Amniotic epithelial cell (primary cell): ENCODE measurements around the gene TMEM255B.

Experiments used
- DNase-seq: peaks from one replicate; pipeline ENCODE4 v3.0.0-alpha.2; 2010; ENCODE audit warnings: low read depth

Gene TMEM255B

GRCh38 chr13:113768018-113768905 lies 9.2 kb downstream of the TMEM255B start:
- DNase-seq, result no peak

GRCh38 chr13:113769106-113769505 lies 10.1 kb downstream of the TMEM255B start:
- DNase-seq, result no peak

DNA sequence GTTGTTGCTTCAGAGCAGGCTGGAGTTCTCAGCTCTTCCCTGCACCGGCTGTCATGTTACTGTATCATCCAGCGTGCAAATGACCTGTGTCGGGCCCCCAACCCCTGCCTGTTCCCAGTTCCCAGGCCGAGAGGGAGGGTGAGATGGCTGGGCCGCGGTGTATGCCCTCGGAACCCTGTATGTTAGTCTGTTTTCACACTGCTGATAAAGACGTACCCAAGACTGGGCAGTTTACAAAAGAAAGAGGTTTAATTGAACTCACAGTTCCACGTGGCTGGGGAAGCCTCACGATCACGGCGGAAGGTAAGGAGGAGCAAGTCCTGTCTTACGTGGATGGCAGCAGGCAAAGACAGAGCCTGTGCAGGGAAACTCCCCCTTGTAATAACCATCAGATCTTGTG lies 10.9 kb downstream of the TMEM255B start:
- DNase-seq, result no peak

DNA sequence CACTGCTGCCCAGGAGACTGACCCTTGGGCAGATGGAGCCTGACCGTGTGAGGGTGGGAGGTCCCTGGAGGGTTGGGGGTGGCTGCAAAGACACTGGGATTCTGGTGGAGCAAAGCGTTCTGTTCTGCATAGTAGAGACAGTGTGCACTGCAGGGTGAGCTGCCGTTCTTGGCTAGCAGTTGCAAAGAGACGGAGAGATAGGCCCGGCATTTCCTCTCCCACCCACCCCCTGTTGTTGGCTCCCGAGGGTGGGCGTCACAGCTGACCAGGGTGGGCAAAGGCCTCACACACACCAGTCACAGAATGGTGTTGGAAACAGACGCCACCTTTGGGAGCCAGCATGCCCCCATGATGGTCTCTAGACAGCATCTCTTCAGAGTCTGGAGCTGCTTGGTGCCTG lies 11.4 kb downstream of the TMEM255B start:
- no peak for DNase-seq

- DNase-seq, result no peak
Observed at GRCh38 chr13:113770937-113771336, 11.9 kb downstream of the TMEM255B start.

DNA sequence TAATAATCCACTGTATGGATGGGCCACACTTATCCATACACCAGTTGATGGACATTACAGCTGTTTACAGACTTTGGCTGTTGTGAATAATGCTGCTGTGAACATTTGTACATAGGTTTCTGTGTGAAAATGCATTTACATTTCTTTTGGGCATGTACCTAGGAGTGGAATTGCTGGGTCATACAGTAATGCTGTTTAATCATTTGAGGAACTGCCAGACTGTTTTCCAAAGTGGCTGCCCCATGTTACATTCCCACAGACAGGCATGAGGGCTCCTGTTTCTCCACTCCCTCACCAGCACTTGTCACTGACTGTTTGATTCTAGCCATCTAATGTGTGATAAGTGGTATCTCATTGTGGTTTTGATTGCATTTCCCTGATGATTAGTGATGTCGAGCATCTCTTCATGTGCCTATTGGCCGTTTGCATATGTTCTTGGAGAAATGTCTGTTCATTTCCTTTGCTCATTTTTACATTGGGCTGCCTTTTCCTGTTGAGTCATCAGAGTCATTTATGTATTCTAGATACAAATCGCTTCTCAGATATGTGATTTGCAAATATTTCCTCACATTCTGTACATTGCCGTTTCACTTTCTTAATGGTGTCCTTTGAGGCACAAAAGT lies 12.8 kb downstream of the TMEM255B start:
- peak; percentile 31 for DNase-seq

DNA sequence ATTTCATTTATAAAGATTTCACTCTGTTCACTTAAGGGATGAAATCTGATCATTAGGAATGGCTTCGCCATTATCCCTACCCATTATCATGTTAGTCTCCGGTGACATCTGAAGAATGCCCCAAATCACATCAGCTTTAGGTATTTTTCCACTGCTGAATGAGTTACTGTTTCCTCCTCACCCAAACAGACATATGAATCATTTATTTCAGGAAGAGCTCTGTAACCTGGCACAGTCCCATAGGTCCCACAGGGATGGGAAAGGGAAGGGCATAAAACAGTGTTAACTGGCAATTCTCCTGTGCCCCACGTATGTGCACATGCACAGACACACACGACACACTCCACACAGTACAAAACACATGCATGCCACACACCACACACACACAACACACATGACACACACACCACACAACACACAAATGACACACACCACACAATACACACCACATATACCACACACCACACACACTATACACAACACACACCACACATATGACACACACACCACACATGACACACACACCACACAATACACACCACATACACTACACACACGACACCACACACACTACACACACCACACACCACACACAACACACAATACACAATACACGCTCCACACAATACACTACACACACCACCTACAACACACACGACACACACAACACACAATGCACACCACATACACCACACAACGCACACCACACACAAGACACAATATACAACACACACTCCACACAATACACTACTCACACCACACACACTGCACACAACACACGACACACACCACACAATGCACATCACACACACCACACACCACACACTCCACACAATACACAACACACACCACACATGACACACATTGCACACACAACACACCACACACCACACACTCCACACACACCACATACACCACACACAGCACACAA lies 15.4 kb downstream of the TMEM255B start:
- DNase-seq, result peak; percentile 25

DNA sequence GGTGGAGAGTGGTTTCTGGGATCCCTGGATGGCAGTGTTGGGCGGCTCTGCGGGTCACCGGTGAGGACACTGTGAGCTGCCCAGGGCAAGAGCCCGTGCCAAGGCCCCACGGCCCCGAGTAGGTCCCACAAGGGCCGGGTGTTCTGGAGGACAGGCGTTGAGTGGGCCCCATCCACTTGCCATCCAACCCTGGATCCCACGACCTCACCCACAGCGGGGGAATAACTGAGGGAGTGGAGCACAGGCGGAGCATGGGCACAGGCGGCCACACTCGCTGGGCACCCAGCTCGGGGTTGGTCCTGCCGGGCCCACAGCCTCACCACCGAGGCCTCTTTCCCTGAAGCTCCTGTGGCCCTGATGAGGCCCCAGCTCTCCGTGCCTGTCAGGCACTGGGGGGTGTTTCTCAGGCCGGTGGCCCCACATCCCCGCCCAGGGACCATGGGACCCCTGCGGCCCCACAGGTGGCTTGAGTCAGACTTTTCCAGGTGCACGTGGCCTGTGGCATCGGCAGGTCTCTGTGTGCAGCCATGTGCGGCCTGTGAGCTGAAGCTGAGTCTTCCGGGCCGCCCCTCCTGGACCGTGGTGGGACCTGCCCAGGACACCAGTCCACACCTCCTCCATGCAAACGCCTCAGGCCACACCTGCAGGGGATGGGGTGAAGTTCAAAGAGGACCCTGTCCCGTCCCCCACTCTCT lies 16.6 kb downstream of the TMEM255B start:
- no peak for DNase-seq

- DNase-seq, result no peak
Observed at GRCh38 chr13:113776231-113777125, 17.5 kb downstream of the TMEM255B start.

DNA sequence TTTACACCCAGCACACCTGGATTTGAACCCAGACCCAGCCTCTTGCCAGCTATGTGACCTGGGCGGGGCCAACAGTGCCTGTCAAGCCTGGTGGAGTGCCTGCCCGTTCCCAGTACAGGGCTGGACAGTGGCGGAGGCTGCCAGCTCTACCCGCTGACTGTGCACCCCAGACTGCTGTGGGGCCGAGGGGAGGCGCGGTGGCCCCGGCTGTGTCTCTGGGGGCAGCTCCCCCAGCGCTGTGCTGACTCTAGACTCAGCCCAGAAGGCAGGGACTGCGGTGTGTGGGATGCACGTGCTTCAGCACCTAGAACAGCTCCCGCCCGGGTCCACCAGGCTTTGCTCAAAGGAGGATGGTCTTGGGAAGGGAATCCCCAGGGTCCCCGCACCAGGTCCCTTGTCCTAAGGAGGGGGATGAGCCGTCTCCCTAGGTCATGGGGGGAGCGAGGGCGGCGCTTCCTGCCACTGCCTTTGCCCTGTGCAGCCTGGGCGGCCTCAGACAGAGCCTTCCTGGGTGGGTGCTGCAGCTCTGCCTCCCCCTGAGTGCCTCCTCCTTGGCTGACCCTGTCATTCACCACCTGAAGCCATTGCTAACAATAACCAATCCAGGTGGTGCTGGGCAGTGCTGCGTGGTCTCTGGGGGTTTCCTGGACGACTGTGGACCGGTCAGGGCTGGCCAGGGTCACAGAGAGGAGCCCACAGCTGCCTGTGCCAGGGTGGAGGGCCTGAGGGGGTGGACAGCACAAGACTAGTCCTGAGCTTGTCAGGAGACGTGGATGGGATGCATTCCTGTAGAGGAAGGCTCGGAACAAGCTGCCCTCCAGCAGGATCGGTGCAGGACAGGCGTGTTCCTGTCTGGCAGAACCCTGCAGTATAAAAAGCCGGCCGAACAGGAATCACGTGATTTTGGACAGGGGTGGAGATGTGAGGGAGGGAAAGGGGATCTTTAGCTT lies 18.6 kb downstream of the TMEM255B start:
- DNase-seq, result peak; percentile 27

DNA sequence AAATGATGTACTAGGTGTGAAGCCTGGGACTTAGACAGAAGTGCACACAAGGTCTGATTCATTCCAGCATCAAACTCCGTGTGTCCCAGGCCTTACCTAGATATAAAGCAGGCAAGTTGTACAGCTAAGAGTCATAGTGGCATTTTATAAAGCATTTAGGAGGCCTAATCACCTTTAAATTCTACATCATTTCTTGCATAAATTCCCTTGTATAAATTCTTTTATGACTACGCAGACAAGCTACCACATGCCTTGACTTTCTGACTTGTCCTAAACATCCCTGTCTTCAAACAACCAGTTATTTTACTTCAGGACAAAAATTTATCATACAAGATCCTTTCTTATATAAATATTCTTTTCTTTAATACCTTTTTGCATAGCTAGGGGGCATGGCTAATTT lies 22.5 kb downstream of the TMEM255B start:
- no peak for DNase-seq

DNA sequence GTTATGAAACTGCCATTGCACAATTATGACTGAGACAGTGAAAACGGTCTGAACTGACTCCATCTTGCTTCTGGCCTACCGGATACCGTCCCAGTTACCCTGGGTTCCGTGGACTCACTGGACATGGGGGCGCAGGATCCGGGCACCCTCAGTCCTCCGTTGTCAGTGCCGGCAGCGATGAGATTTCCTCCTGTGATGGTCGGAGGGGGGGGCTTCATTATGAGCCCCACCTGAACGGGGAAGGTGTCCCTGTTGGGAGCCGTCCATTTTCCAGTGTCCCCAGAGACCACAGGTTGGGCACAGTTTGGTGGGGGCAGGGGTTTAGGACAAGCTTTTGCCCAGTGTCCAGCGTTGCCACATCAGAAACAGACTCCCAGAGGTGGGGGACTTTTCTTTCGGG lies 23.4 kb downstream of the TMEM255B start:
- no peak for DNase-seq

- no peak for DNase-seq
Observed at GRCh38 chr13:113783200-113783881, 24.3 kb downstream of the TMEM255B start.

DNA sequence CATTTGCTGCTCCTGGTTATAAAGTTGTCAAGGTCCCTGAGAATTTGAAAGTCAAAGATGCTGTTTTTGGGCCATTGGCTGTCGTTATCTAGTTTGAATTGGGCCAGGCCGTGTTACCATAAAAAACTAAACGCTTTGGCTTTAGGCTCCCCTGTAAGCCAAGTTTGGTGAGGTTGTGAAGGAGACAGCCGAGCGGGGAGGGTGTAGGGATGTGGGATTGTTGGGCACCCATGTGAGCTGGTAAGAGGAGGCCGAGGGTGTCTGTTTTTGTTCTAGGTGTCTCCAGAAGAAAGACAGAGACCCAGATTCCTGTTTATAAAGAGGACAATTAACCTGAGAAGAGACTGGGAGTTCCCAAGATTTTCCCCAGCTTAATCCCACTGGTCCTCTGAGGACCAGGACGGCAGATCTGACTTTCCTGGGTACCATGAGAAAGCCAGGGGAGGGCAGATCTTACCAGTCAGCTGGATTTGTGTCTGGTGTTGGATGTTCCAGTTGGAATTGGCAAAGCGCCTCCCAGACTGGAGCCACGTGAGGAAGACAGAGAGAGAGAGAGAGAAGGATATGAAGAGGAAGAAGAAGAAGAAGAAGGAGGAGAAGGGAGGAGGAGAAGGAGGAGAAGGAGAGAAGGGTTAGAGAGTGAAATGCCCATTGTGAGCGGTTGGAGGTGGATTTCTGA lies 25.1 kb downstream of the TMEM255B start:
- DNase-seq, result no peak

DNA sequence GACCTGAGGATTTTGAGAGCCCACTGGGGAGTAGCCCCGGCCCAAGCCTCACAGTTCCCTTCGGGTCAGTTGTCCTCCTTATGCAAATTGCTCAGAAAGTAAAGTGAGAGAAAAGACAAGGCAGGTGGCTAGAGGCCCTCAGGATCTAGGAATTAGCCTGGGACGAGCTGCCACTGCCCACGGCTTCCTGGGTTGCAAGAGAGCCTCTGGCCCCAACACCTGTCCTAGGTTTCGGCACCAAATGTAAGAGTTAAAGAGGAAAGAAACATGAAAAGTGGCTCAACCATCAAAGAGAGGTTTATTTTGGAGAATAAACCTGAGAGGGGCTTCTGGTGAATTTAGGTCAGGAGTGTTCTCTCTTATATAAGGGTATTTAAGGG lies 25.6 kb downstream of the TMEM255B start:
- no peak for DNase-seq

- DNase-seq, result peak; percentile 57
Observed at GRCh38 chr13:113785051-113786010, 26.3 kb downstream of the TMEM255B start.

DNA sequence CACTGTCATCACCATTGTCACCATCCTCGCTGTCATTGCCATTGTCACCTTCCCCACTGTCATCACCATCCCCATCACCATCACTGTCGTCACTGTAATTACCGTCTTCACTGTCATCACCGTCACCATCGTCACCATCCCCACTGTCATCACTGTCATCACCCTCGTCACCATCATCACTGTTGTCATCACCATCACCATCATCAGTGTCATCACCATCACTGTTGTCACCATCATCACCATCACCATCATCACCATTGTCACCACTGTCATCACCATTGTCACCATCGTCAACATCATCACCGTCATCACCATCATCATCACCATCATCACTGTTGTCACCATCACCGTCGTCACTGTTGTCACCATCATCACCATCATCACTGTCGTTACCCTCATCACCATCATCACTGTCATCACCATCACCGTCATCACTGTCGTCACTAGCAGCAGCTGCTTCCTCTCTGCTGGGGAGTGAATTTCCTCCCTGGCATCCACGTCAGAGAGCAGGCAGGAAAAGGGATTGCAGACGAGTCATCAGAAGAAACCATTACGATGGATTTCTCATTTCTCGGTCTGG lies 27.3 kb downstream of the TMEM255B start:
- peak; percentile 55 for DNase-seq
